ENCODE measurements around the gene SRRM1.

GRCh38 chr1:24596401-24596880 lies 46.7 kb upstream of the SRRM1 start:
- TF ChIP-seq, protein P1, sequence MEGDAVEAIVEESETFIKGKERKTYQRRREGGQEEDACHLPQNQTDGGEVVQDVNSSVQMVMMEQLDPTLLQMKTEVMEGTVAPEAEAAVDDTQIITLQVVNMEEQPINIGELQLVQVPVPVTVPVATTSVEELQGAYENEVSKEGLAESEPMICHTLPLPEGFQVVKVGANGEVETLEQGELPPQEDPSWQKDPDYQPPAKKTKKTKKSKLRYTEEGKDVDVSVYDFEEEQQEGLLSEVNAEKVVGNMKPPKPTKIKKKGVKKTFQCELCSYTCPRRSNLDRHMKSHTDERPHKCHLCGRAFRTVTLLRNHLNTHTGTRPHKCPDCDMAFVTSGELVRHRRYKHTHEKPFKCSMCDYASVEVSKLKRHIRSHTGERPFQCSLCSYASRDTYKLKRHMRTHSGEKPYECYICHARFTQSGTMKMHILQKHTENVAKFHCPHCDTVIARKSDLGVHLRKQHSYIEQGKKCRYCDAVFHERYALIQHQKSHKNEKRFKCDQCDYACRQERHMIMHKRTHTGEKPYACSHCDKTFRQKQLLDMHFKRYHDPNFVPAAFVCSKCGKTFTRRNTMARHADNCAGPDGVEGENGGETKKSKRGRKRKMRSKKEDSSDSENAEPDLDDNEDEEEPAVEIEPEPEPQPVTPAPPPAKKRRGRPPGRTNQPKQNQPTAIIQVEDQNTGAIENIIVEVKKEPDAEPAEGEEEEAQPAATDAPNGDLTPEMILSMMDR (IDR thresholded peaks at IDR 0.05) = no peak
- TF ChIP-seq POLR2A (IDR thresholded peaks at IDR 0.05) (no peak), EP300 (IDR thresholded peaks at IDR 0.05) (no peak)
